ENCODE data around the gene P3H3.

The P3H3 gene

GRCh38 chr12:6828781-6829535, 751 bp downstream of the P3H3 start:
- DNase-seq = peak in 1 of 2 donors; percentile 52
- H3K9me3 ChIP-seq = no peaks in the 10 kb centered on the region
- peak overlapping the region; percentile 87 to 91 for H3K27ac ChIP-seq
- peaks cover 0 to 11% of the 10 kb centered on the region in 2 donors for H3K27me3 ChIP-seq
- peaks cover 0 to 40% (median 12%) of the 10 kb centered on the region in 3 donors for H3K36me3 ChIP-seq
- no peak for TF ChIP-seq CTCF (IDR thresholded peaks at IDR 0.05)
- peak overlapping the region; percentile 64 to 89 for H3K4me3 ChIP-seq
- intact Hi-C loops (cut with DNase I; ENCODE audit: low total_unique reads) = loop anchor here (5.0 kb wide), 1 partner anchor 77 kb away; the partner anchor contains the start of gene MLF2
- peaks cover 0 to 40% (median 32%) of the 10 kb centered on the region in 4 donors for H3K4me1 ChIP-seq

- Histone ChIP-seq H3K4me1 (peaks cover 0 to 40% (median 32%) of the 10 kb centered on the region in 4 donors), H3K36me3 (peaks cover 0 to 47% (median 15%) of the 10 kb centered on the region in 3 donors), H3K4me3 (peak overlapping the region; percentile 64 to 89), H3K27ac (peak overlapping the region; percentile 87 to 91), H3K27me3 (peaks cover 0 to 4% of the 10 kb centered on the region in 2 donors), H3K9me3 (no peaks in the 10 kb centered on the region)
- no peak for DNase-seq
- no peak for TF ChIP-seq CTCF (IDR thresholded peaks at IDR 0.05)
- intact Hi-C loops (cut with DNase I; ENCODE audit: low total_unique reads) = loop anchor here (5.0 kb wide), 1 partner anchor 77 kb away; the partner anchor contains the start of gene MLF2
Measured at GRCh38 chr12:6829536-6830220, 1.5 kb downstream of the P3H3 start.

- Histone ChIP-seq H3K4me1 (peaks cover 0 to 34% (median 26%) of the 10 kb centered on the region in 4 donors), H3K9me3 (no peaks in the 10 kb centered on the region), H3K27me3 (no peaks in the 10 kb centered on the region), H3K36me3 (peaks cover 0 to 49% (median 15%) of the 10 kb centered on the region in 3 donors), H3K4me3 (no peak overlapping the region), H3K27ac (peak overlapping the region; percentile 87 to 91)
- TF ChIP-seq CTCF (IDR thresholded peaks at IDR 0.05) = no peak
- intact Hi-C loops (cut with DNase I; ENCODE audit: low total_unique reads) = no loop called here
- DNase-seq = no peak
Measured at GRCh38 chr12:6830286-6830890, 2.2 kb downstream of the P3H3 start.

GRCh38 chr12:6830999-6831398, 2.8 kb downstream of the P3H3 start:
- Histone ChIP-seq H3K36me3 (peaks cover 0 to 49% (median 15%) of the 10 kb centered on the region in 3 donors), H3K4me1 (peaks cover 0 to 28% (median 22%) of the 10 kb centered on the region in 4 donors), H3K27me3 (no peaks in the 10 kb centered on the region), H3K27ac (no peak overlapping the region), H3K9me3 (no peaks in the 10 kb centered on the region), H3K4me3 (no peak overlapping the region)
- TF ChIP-seq CTCF (IDR thresholded peaks at IDR 0.05) = no peak
- intact Hi-C loops (cut with DNase I; ENCODE audit: low total_unique reads) = no loop called here
- DNase-seq = no peak

GRCh38 chr12:6831450-6831995, 3.3 kb downstream of the P3H3 start:
- Histone ChIP-seq H3K4me3 (no peak overlapping the region), H3K9me3 (no peaks in the 10 kb centered on the region), H3K27ac (no peak overlapping the region), H3K4me1 (peaks cover 0 to 28% (median 22%) of the 10 kb centered on the region in 4 donors), H3K36me3 (peaks cover 0 to 49% (median 15%) of the 10 kb centered on the region in 3 donors), H3K27me3 (no peaks in the 10 kb centered on the region)
- no peak for DNase-seq
- no peak for TF ChIP-seq CTCF (IDR thresholded peaks at IDR 0.05)
- intact Hi-C loops (cut with DNase I; ENCODE audit: low total_unique reads) = no loop called here

All from tibial artery (tissue), 4 donors.